ENCODE results near the gene SYNE1.

DNA sequence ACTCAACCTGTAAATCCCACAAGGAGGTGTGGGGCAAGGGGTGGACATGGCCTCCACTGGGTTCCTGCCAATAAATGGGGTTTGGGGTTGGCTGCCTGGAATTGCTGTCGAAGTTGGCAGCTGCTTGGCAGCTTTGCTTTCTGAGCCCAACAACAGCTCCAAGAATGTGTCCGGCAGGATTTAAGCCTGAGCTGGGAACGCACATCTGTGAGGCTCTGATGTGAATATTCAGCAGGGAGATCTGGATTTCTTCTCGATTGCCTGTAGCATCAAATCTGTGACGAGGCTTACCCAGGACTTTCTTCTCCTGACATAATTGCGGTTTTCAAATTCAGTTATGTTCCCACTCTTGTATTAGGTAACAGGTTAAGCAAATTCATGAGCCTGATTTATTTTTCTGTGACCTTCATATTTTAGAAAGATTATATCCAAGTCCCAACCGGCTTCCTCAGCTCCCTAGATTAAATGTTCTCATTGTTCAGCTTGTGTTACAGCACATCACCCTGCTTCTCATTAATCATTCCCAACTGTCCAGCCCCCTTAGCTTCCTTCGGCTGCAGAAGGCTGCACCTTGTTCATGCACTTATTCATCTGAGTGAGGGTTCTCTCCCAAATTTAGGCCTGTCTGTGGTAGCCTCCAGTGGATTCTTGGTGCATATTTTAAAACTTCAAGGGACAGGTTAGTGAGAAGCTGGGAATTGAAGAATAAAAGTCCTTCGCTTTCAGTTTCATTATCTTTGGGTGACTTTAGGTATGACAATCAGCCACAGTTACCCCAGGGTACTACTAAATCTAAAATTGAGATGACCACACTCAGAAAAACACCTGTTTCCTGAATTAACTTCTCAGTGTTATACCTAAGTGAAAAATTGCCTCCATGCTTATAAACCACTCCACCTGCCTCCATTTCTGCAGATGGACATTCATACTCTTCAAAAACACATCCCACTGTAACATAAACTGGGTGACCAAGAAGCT, 519.7 kb downstream of the SYNE1 start:
- TF ChIP-seq, protein P1, sequence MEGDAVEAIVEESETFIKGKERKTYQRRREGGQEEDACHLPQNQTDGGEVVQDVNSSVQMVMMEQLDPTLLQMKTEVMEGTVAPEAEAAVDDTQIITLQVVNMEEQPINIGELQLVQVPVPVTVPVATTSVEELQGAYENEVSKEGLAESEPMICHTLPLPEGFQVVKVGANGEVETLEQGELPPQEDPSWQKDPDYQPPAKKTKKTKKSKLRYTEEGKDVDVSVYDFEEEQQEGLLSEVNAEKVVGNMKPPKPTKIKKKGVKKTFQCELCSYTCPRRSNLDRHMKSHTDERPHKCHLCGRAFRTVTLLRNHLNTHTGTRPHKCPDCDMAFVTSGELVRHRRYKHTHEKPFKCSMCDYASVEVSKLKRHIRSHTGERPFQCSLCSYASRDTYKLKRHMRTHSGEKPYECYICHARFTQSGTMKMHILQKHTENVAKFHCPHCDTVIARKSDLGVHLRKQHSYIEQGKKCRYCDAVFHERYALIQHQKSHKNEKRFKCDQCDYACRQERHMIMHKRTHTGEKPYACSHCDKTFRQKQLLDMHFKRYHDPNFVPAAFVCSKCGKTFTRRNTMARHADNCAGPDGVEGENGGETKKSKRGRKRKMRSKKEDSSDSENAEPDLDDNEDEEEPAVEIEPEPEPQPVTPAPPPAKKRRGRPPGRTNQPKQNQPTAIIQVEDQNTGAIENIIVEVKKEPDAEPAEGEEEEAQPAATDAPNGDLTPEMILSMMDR (IDR thresholded peaks at IDR 0.05): no peak
- TF ChIP-seq POLR2AphosphoS5 (IDR thresholded peaks at IDR 0.05) (no peak), POLR2A (IDR thresholded peaks at IDR 0.05) (no peak)

Measured in sigmoid colon (tissue), 4 donors.